ENCODE data around the gene APOL5. TPM values are rescaled to one million over a fixed set of nuclear protein-coding genes. Genes with fewer than 3 reads are reported as not detected.
A peak's percentile ranks its signal among the peaks of the same experiment; 100 is the strongest.

APOL5 gene
- total RNA-seq, 2 experiments from 2014 or later = 0.67 to 1.8 TPM

- Histone ChIP-seq H3K79me2 (ENCODE audit: insufficient read depth, low read depth, low read length) (peaks cover 8% of the 10 kb centered on the region; the same call in 1 of the 2 replicates), H2AFZ (ENCODE audit: low read length) (no peak overlapping the region), H3K9me3 (ENCODE audit: low read length) (no peaks in the 10 kb centered on the region), H3K4me2 (ENCODE audit: low read length) (peak overlapping the region; percentile 81), H4K20me1 (ENCODE audit: insufficient read depth, low read length) (no peaks in the 10 kb centered on the region), H3K4me1 (ENCODE audit: insufficient read depth, low read length, poor library complexity, severe bottlenecking) (peaks cover 95% of the 10 kb centered on the region), H3K27ac (ENCODE audit: low read depth, low read length, poor library complexity, severe bottlenecking) (peak overlapping the region; percentile 99), H3K36me3 (ENCODE audit: insufficient read depth, low read length) (peaks cover 38% of the 10 kb centered on the region), H3K9me2 (ENCODE audit: insufficient read depth, low read length) (no peaks in the 10 kb centered on the region), H3K4me3 (ENCODE audit: low read depth, low read length, poor library complexity, severe bottlenecking) (peak overlapping the region; percentile 57)
- intact Hi-C loops (cut with micrococcal nuclease; ENCODE audit: unreplicated experiment) = loop anchor here (1.0 to 5.0 kb wide), 7 partner anchors 24 to 264 kb away; partner anchors contain the start of gene APOL6
- TF ChIP-seq CTCF (conservative IDR thresholded peaks at IDR 0.05; ENCODE audit: low read length) = 0 out of 2 replicates have a peak, but pooled peaks have one; percentile 7
- TF ChIP-seq EZH2phosphoT487 (IDR thresholded peaks at IDR 0.05; ENCODE audit: borderline replicate concordance, low read depth, low read length) = no peak
- ChIA-PET POLR2A (interaction anchor here (0.6 to 3.3 kb wide), 5 partner anchors 14 to 1296 kb away, joined by 3 to 13 read pairs (median 3); partner anchors contain the start of gene APOL6), CTCF (ENCODE audit: unreplicated experiment) (interaction anchor here (0.6 kb wide), 1 partner anchor 416 kb away, joined by 4 read pairs; no protein-coding TSS in a partner anchor)
- DNase-seq (ENCODE audit: low spot score) = no peak
- BruUV-seq (replicated peaks) = no TSS peak
These were observed 35.2 kb downstream of the APOL5 start for GRCh38 chr22:35752863-35753189.

- H3K4me3 ChIP-seq (ENCODE audit: low read depth, low read length, poor library complexity, severe bottlenecking) = peak overlapping the region; percentile 26
- DNase-seq (ENCODE audit: low spot score) = no peak
- intact Hi-C loops (cut with micrococcal nuclease; ENCODE audit: unreplicated experiment) = loop anchor here (5.0 kb wide), 4 partner anchors 88 to 263 kb away; no protein-coding TSS in a partner anchor
- BruUV-seq (replicated peaks) = no TSS peak
- no peaks in the 10 kb centered on the region for H4K20me1 ChIP-seq (ENCODE audit: insufficient read depth, low read length)
- CTCF ChIA-PET (ENCODE audit: unreplicated experiment) = no interaction called here
- POLR2A ChIA-PET = interaction anchor here (1.0 to 2.5 kb wide), 6 partner anchors 8 to 161 kb away, joined by 3 to 12 read pairs (median 4); no protein-coding TSS in a partner anchor
- peaks cover 91% of the 10 kb centered on the region for H3K4me1 ChIP-seq (ENCODE audit: insufficient read depth, low read length, poor library complexity, severe bottlenecking)
- no peaks in the 10 kb centered on the region; the same call in 1 of the 2 replicates for H3K79me2 ChIP-seq (ENCODE audit: insufficient read depth, low read depth, low read length)
- TF ChIP-seq CTCF (conservative IDR thresholded peaks at IDR 0.05; ENCODE audit: low read length) (no peak), EZH2phosphoT487 (IDR thresholded peaks at IDR 0.05; ENCODE audit: borderline replicate concordance, low read depth, low read length) (no peak)
- peak overlapping the region; percentile 54 for H3K4me2 ChIP-seq (ENCODE audit: low read length)
- H3K36me3 ChIP-seq (ENCODE audit: insufficient read depth, low read length) = peaks cover 57% of the 10 kb centered on the region
- H3K27ac ChIP-seq (ENCODE audit: low read depth, low read length, poor library complexity, severe bottlenecking) = peak overlapping the region; percentile 99
- H3K9me3 ChIP-seq (ENCODE audit: low read length) = no peaks in the 10 kb centered on the region
- no peaks in the 10 kb centered on the region for H3K9me2 ChIP-seq (ENCODE audit: insufficient read depth, low read length)
- H2AFZ ChIP-seq (ENCODE audit: low read length) = peak overlapping the region; percentile 5; the same call in 1 of the 2 replicates
These were observed 37.1 kb downstream of the APOL5 start for GRCh38 chr22:35754761-35755160.

GRCh38 chr22:35756722-35757121, 39.0 kb downstream of the APOL5 start:
- intact Hi-C loops (cut with micrococcal nuclease; ENCODE audit: unreplicated experiment) = no loop called here
- TF ChIP-seq CTCF (conservative IDR thresholded peaks at IDR 0.05; ENCODE audit: low read length) (no peak), EZH2phosphoT487 (IDR thresholded peaks at IDR 0.05; ENCODE audit: borderline replicate concordance, low read depth, low read length) (no peak)
- Histone ChIP-seq H3K36me3 (ENCODE audit: insufficient read depth, low read length) (peaks cover 77% of the 10 kb centered on the region), H3K79me2 (ENCODE audit: insufficient read depth, low read depth, low read length) (no peaks in the 10 kb centered on the region; the same call in 1 of the 2 replicates), H3K4me1 (ENCODE audit: insufficient read depth, low read length, poor library complexity, severe bottlenecking) (peaks cover 72% of the 10 kb centered on the region), H3K4me2 (ENCODE audit: low read length) (peak overlapping the region; percentile 36), H3K4me3 (ENCODE audit: low read depth, low read length, poor library complexity, severe bottlenecking) (no peak overlapping the region), H3K27ac (ENCODE audit: low read depth, low read length, poor library complexity, severe bottlenecking) (peak overlapping the region; percentile 27), H3K9me3 (ENCODE audit: low read length) (no peaks in the 10 kb centered on the region), H4K20me1 (ENCODE audit: insufficient read depth, low read length) (no peaks in the 10 kb centered on the region), H2AFZ (ENCODE audit: low read length) (no peak overlapping the region), H3K9me2 (ENCODE audit: insufficient read depth, low read length) (no peaks in the 10 kb centered on the region)
- CTCF ChIA-PET (ENCODE audit: unreplicated experiment) = no interaction called here
- no TSS peak for BruUV-seq (replicated peaks)
- POLR2A ChIA-PET = interaction anchor here (0.7 to 2.5 kb wide), 3 partner anchors 10 to 79 kb away, joined by 4 to 12 read pairs (median 7); no protein-coding TSS in a partner anchor
- no peak for DNase-seq (ENCODE audit: low spot score)

Measured in OCI-LY7 (cell line).